ENCODE measurements around the gene LANCL2.
A peak's percentile ranks its signal among the peaks of the same experiment; 100 is the strongest.
"Not testable (repeated sequence)": the region's sequence is repeated elsewhere in the genome, so short reads cannot be mapped to it uniquely, and the experiment has no call there.

The LANCL2 gene

GRCh38 chr7:55344840-55345239 lies 20.3 kb upstream of the LANCL2 start:
- Mint-ChIP-seq H3K9me3 (no peaks in the 10 kb centered on the region), H3K36me3 (ENCODE audit: insufficient read depth) (peaks cover 3% of the 10 kb centered on the region), H3K4me1 (ENCODE audit: low read depth in 2 of 2) (peaks cover 3 to 12% of the 10 kb centered on the region in 2 donors), H3K4me3 (no peak overlapping the region), H3K27ac (no peak overlapping the region), H3K27me3 (peaks cover 0 to 12% of the 10 kb centered on the region in 2 donors)
- DNase-seq = no peak
- ATAC-seq (replicated peaks) = no peak

GRCh38 chr7:55345292-55345691 lies 19.8 kb upstream of the LANCL2 start:
- H3K36me3 Mint-ChIP-seq (ENCODE audit: insufficient read depth) = peaks cover 3% of the 10 kb centered on the region
- no peak overlapping the region for H3K27ac Mint-ChIP-seq
- H3K27me3 Mint-ChIP-seq = peaks cover 0 to 16% of the 10 kb centered on the region in 2 donors
- H3K4me3 Mint-ChIP-seq = no peak overlapping the region
- DNase-seq (no peak), ATAC-seq (replicated peaks) (no peak)
- H3K4me1 Mint-ChIP-seq (ENCODE audit: low read depth in 2 of 2) = peaks cover 3 to 12% of the 10 kb centered on the region in 2 donors
- H3K9me3 Mint-ChIP-seq = no peaks in the 10 kb centered on the region

GRCh38 chr7:55348502-55348901 lies 16.6 kb upstream of the LANCL2 start:
- Mint-ChIP-seq H3K27me3 (peaks cover 0 to 16% of the 10 kb centered on the region in 2 donors), H3K27ac (peak overlapping the region in 1 of 2 donors; percentile 6), H3K4me1 (ENCODE audit: low read depth in 2 of 2) (peaks cover 2 to 12% of the 10 kb centered on the region in 2 donors), H3K36me3 (ENCODE audit: insufficient read depth) (no peaks in the 10 kb centered on the region), H3K4me3 (no peak overlapping the region), H3K9me3 (no peaks in the 10 kb centered on the region)
- ATAC-seq (replicated peaks) = no peak
- DNase-seq = no peak

GRCh38 chr7:55349121-55349520 lies 16.0 kb upstream of the LANCL2 start:
- H3K4me3 Mint-ChIP-seq = no peak overlapping the region
- peaks cover 2 to 12% of the 10 kb centered on the region in 2 donors for H3K4me1 Mint-ChIP-seq (ENCODE audit: low read depth in 2 of 2)
- ATAC-seq (replicated peaks) (no peak), DNase-seq (no peak)
- no peaks in the 10 kb centered on the region for H3K36me3 Mint-ChIP-seq (ENCODE audit: insufficient read depth)
- H3K27me3 Mint-ChIP-seq = peaks cover 0 to 16% of the 10 kb centered on the region in 2 donors
- H3K27ac Mint-ChIP-seq = peak overlapping the region in 1 of 2 donors; percentile 6
- no peaks in the 10 kb centered on the region for H3K9me3 Mint-ChIP-seq

GRCh38 chr7:55350281-55350680 lies 14.9 kb upstream of the LANCL2 start:
- DNase-seq (no peak), ATAC-seq (replicated peaks) (no peak)
- H3K27ac Mint-ChIP-seq = no peak overlapping the region
- H3K27me3 Mint-ChIP-seq = peaks cover 0 to 16% of the 10 kb centered on the region in 2 donors
- H3K4me3 Mint-ChIP-seq = no peak overlapping the region
- H3K36me3 Mint-ChIP-seq (ENCODE audit: insufficient read depth) = no peaks in the 10 kb centered on the region
- H3K4me1 Mint-ChIP-seq (ENCODE audit: low read depth in 2 of 2) = peaks cover 2 to 12% of the 10 kb centered on the region in 2 donors
- no peaks in the 10 kb centered on the region for H3K9me3 Mint-ChIP-seq

- ATAC-seq (replicated peaks) (no peak), DNase-seq (no peak)
- Mint-ChIP-seq H3K4me1 (ENCODE audit: low read depth in 2 of 2) (peaks cover 2 to 12% of the 10 kb centered on the region in 2 donors), H3K9me3 (no peaks in the 10 kb centered on the region), H3K4me3 (no peak overlapping the region), H3K36me3 (ENCODE audit: insufficient read depth) (no peaks in the 10 kb centered on the region), H3K27me3 (peaks cover 0 to 10% of the 10 kb centered on the region in 2 donors), H3K27ac (no peak overlapping the region)
Measured at GRCh38 chr7:55351263-55351662, 13.9 kb upstream of the LANCL2 start.

- H3K4me3 Mint-ChIP-seq; ATAC-seq (replicated peaks); H3K9me3 Mint-ChIP-seq; H3K27me3 Mint-ChIP-seq; H3K36me3 Mint-ChIP-seq (ENCODE audit: insufficient read depth); H3K27ac Mint-ChIP-seq; DNase-seq: not testable (repeated sequence)
- peaks cover 2 to 12% of the 10 kb centered on the region in 2 donors for H3K4me1 Mint-ChIP-seq (ENCODE audit: low read depth in 2 of 2)
Measured at GRCh38 chr7:55352947-55353273, 12.2 kb upstream of the LANCL2 start.

- H3K9me3 Mint-ChIP-seq = no peaks in the 10 kb centered on the region
- peaks cover 7 to 9% of the 10 kb centered on the region in 2 donors for H3K4me1 Mint-ChIP-seq (ENCODE audit: low read depth in 2 of 2)
- no peak overlapping the region for H3K27ac Mint-ChIP-seq
- ATAC-seq (replicated peaks) (no peak), DNase-seq (no peak)
- H3K36me3 Mint-ChIP-seq (ENCODE audit: insufficient read depth) = peaks cover 6% of the 10 kb centered on the region
- no peak overlapping the region for H3K4me3 Mint-ChIP-seq
- H3K27me3 Mint-ChIP-seq = peaks cover 13 to 14% of the 10 kb centered on the region in 2 donors
Measured at GRCh38 chr7:55360486-55360885, 4.7 kb upstream of the LANCL2 start.

- Mint-ChIP-seq H3K27ac (no peak overlapping the region), H3K36me3 (ENCODE audit: insufficient read depth) (peaks cover 16% of the 10 kb centered on the region), H3K4me3 (no peak overlapping the region), H3K27me3 (peaks cover 13 to 14% of the 10 kb centered on the region in 2 donors), H3K9me3 (no peaks in the 10 kb centered on the region), H3K4me1 (ENCODE audit: low read depth in 2 of 2) (peaks cover 10 to 11% of the 10 kb centered on the region in 2 donors)
- DNase-seq = no peak
- ATAC-seq (replicated peaks) = no peak
Measured at GRCh38 chr7:55361560-55361959, 3.6 kb upstream of the LANCL2 start.

- Mint-ChIP-seq H3K4me1 (ENCODE audit: low read depth in 2 of 2) (peaks cover 17 to 25% of the 10 kb centered on the region in 2 donors), H3K4me3 (no peak overlapping the region), H3K27me3 (peaks cover 13 to 14% of the 10 kb centered on the region in 2 donors), H3K27ac (no peak overlapping the region), H3K9me3 (no peaks in the 10 kb centered on the region), H3K36me3 (ENCODE audit: insufficient read depth) (peaks cover 21% of the 10 kb centered on the region)
- DNase-seq (no peak), ATAC-seq (replicated peaks) (no peak)
Measured at GRCh38 chr7:55362927-55363326, 2.2 kb upstream of the LANCL2 start.

GRCh38 chr7:55363386-55364170 lies 1.6 kb upstream of the LANCL2 start:
- Mint-ChIP-seq H3K4me3 (peak overlapping the region in 1 of 2 donors; percentile 94), H3K9me3 (no peaks in the 10 kb centered on the region), H3K36me3 (ENCODE audit: insufficient read depth) (peaks cover 21% of the 10 kb centered on the region), H3K27ac (no peak overlapping the region), H3K27me3 (peaks cover 11 to 14% of the 10 kb centered on the region in 2 donors), H3K4me1 (ENCODE audit: low read depth in 2 of 2) (peaks cover 17 to 25% of the 10 kb centered on the region in 2 donors)
- DNase-seq (no peak), ATAC-seq (replicated peaks) (no peak)

- Mint-ChIP-seq H3K36me3 (ENCODE audit: insufficient read depth) (peaks cover 21% of the 10 kb centered on the region), H3K9me3 (no peaks in the 10 kb centered on the region), H3K4me3 (peak overlapping the region; percentile 94 to 97), H3K4me1 (ENCODE audit: low read depth in 2 of 2) (peaks cover 23 to 28% of the 10 kb centered on the region in 2 donors), H3K27me3 (no peaks in the 10 kb centered on the region), H3K27ac (peak overlapping the region; percentile 99)
- ATAC-seq (replicated peaks) (peak; percentile 84), DNase-seq (peak; percentile 92 to 97 (median 95))
Measured at GRCh38 chr7:55365675-55366460, 731 bp downstream of the LANCL2 start.

GRCh38 chr7:55366461-55367070 lies 1.4 kb downstream of the LANCL2 start:
- Mint-ChIP-seq H3K4me3 (peak overlapping the region; percentile 94 to 97), H3K27me3 (no peaks in the 10 kb centered on the region), H3K36me3 (ENCODE audit: insufficient read depth) (peaks cover 21% of the 10 kb centered on the region), H3K9me3 (no peaks in the 10 kb centered on the region), H3K4me1 (ENCODE audit: low read depth in 2 of 2) (peaks cover 24 to 28% of the 10 kb centered on the region in 2 donors), H3K27ac (peak overlapping the region; percentile 99)
- DNase-seq = peak in 2 of 3 experiments; percentile 9 to 20
- ATAC-seq (replicated peaks) = peak; percentile 11
